ENCODE data around the gene ADNP2.

Gene ADNP2

GRCh38 chr18:80171054-80171872, 62.2 kb downstream of the ADNP2 start:
- FAIRE-seq, result no peak

DNA sequence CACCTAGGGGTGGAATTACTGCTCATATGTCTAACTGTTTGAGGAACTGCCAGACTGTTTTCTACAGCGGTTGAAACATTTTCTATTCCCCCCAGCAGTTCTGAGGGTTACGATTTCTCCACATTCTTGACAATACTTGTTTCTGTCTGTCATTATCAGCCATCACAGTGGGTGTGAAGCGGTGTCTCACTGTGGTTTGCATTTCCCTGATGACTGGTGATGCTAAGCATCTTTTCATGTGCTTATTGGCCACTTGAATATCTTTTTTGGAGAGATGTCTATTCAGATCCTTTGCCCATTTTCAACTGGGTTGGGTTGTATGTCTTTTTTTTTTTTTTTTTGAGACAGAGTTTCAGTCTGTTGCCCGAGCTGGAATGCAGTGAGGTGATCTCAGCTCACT, 63.0 kb downstream of the ADNP2 start:
- no peak for FAIRE-seq

GRCh38 chr18:80173060-80173459, 64.0 kb downstream of the ADNP2 start:
- FAIRE-seq, result no peak

GRCh38 chr18:80175451-80176204, 66.6 kb downstream of the ADNP2 start:
- no peak for FAIRE-seq

- no peak for FAIRE-seq
Measured at GRCh38 chr18:80176334-80177073, 67.4 kb downstream of the ADNP2 start.

DNA sequence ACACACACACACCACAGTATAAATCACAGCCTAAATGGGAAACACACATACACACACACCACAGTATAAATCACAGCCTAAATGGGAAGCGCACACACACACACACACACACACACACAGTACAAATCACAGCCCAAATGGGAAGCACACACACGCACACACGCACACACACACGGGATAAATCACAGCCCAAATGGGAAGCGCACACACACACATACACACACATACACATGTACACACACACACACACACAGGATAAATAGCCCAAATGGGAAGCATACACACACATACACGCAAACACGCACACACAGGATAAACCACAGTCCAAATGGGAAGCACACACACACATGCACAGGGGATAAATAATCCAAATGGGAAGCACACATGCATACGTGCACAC, 68.1 kb downstream of the ADNP2 start:
- FAIRE-seq, result no peak

DNA sequence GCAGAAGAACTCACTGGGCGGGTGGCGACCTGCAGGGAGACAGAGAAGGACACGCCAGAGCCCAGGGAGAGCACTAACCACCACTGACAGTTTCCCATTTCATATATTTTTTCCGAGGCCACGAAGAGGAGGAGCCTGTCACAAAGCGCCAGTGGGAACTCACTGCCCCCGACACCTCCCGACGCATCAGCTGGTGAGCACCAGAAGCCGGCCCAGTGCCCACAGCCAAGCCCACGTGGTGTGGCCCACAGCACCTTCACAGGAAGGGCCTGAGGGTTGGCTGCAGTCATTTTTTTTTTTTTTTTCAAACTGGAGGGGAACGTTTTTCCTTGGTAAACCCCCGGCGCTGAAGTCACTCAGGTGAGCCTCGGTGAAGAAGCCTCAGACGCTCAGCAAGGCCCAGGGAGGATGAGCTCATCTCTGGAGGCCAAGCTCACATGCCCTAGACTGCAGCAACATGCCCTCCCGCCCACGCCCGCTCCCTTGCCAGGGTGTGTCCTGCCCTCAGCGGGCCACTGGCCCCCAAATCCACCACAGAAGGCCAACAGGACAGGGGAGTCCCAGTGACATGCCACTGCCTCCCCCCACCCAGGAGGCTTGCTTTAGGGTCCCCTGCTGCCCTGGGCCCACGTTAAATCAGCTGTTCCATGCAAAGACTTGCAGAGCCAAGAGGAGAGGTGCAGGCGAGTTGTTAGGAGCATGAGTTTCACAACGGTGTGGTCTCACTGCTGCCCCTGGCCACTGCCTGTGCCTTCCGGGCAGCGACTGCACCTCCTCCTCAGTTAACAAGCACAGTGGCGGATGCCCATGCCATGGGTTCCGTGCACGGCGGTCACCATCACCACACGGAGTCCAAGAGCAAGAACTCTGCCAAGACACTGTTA, 70.1 kb downstream of the ADNP2 start:
- FAIRE-seq, result no peak

DNA sequence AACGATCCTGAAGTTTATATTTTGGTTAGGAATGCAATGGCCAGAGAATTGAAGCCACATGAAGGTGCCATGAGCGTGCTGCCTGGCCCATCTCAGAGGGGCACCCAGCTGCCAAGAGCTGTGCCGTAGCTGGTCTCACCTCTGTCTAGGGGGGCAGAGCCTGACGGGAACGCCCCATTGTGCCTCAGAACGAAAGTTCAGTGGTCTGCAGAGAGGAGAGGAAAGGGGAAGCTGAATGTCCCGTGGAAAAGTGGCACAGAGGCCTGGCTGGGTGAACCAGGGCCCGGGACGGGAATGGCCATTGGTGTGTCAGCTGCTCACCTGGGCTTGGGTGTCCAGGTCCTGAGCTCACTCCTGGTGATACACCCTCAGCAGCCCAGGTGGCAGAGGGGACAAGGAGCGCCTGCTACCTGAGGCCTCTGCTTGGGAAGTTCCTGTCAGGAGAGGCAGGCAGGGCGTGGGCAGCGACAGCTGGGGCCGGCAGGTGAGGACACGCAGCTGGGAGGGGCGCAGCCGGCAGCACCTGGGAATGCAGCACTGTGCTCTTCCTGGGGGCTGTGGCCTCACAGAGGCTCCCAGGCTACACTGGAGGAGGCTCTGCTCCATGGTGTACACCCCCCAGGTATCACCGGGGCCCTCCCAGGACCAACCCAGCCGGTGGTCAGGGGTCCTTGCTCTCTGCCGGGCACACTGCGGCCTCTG, 70.9 kb downstream of the ADNP2 start:
- no peak for FAIRE-seq

DNA sequence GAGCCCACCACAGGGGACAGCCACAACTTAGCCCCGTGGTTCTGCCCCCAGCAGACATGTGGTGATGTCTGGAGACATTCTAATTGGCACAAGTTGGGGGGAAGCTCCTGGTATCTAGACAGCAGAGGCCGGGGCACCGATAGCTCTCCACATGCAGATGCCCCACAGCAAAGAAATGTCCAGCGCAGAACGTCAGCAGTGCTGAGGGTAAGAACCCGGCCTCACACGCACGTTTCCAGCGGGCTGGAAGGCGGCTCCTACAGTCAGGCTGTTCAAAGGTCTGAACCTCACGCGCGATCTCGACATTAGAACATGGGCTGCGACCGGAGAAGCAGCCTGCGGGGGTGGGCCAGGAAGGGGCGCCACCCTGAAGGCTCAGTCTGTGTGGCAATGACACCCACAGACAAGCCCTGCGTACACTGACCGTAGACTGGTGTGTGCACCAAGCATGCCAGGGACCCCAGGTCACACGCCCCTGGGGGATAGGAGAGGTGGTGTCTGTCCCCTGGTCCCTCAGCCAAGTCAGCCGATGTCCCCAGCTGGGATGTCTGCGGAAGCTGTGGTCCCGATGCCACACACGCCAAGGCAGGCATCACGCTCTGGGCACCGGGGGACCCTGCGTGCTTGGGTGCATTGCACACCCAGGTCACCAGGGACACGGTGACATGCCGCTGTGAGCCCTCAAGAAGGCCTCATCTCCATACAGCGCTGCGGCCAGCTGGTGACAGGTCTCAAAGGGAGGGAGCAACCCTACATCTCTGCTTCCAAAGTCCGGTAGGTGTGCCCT, 71.9 kb downstream of the ADNP2 start:
- no peak for FAIRE-seq

DNA sequence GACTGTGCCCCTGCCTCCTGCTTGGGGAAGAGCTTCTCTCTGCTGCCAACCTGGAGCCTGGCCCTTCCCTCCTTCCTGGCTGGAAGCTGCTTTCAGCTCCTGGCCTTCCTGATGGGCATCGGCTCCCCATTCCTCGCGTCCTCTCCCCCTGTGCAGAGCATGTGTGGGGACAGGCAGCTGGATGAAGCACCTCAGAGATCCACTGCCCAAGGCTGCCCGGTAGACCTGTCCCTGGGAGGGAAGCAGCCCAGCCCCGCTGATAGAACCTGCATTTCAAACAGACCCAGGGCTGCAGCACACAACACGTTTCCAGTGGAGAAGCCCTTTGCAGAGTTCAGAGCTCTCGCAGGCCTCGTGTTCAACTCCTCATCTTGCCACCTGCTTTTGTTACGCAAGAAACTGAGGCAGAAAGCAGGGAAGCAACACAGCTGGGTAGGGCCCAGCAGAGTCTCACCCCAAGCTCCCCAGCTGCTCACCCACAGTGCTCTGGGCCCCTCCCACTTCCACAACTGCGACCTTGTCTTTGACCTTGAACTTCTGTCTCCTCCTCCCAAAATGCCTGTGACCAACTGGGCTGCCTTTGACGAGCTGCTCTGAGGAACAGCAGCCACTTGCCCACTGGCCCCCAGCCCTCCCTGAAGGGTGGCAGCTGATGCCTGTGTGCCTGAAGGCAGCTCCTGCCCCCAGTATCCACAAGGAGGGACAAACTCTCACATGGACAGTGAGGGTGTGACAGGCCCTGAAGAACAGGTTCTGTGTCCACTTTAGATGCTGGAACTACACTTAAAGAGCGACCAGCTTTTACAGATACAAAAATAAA, 72.8 kb downstream of the ADNP2 start:
- FAIRE-seq, result no peak

DNA sequence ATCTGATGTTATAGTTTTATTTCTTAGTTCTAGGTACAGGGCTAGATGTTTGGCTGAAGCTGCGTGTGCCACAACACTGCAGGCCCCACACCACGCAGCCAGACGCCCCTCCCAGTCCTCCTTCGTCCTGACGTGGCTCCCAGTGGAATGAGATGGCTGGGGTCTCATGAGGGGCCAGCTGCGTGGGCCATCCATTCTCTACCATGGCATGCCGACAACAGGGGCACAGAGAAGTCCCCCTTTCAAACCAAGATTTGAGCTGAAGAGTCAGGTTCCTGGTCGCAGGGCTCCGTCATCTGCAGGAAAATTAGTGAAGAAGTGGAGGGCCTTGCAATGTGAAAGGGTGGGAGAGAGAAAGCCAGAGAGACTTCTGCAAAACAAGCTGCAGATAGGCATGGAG, 73.8 kb downstream of the ADNP2 start:
- FAIRE-seq, result no peak

DNA sequence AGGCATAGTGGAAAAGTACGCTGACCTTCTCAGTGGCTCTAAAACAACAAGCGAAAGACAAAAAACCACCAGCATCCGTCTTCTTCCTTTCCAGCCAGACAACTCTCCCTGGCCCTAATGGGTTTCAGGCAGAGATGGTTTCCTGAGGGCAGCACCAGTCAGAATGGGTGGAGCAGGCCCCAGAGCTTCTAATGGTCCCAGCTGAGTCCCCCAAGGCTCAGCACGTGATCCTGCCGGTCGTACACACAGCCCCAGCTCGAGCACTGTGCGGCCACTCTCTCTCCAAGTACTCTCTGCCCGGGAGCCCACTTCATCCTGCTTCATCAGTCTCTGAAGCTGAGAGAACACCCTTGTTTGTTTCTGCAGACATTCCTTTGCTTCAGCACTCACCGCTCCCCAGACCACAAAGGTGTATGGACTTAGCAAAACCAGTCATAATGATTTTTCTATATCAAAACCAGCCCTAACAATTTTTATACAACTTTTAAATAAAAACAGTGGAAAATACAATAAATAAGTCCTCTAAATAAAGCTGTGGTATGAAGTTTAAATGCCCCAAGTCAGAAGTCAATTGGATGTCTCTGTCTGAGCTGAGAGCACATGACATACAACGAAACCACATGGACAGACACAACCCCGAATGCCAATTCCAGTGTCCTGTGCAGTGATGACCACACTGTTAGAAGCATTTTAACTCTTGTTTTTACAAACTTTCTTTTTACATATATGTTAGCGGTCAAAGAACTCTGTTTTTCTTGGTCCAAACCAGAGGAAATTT, 74.4 kb downstream of the ADNP2 start:
- FAIRE-seq, result no peak

- no peak for FAIRE-seq
Measured at GRCh38 chr18:80184243-80184772, 75.2 kb downstream of the ADNP2 start.

DNA sequence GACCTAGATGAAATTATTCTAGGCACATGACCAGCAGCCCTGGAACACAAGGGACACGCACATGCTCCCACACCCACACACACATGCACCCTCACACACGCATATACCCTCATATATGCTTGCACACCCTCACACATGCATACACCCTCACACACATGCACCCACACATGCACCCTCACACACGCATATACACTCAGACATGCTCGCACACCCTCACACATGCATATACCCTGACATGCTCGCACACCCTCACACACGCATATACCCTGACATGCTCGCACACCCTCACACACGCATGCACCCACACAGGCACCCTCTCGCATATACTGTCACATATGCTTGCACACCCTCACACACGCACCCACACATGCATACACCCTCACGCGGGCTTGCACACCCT, 76.5 kb downstream of the ADNP2 start:
- no peak for FAIRE-seq

GRCh38 chr18:80187956-80188642, 79.0 kb downstream of the ADNP2 start:
- FAIRE-seq, result no peak

DNA sequence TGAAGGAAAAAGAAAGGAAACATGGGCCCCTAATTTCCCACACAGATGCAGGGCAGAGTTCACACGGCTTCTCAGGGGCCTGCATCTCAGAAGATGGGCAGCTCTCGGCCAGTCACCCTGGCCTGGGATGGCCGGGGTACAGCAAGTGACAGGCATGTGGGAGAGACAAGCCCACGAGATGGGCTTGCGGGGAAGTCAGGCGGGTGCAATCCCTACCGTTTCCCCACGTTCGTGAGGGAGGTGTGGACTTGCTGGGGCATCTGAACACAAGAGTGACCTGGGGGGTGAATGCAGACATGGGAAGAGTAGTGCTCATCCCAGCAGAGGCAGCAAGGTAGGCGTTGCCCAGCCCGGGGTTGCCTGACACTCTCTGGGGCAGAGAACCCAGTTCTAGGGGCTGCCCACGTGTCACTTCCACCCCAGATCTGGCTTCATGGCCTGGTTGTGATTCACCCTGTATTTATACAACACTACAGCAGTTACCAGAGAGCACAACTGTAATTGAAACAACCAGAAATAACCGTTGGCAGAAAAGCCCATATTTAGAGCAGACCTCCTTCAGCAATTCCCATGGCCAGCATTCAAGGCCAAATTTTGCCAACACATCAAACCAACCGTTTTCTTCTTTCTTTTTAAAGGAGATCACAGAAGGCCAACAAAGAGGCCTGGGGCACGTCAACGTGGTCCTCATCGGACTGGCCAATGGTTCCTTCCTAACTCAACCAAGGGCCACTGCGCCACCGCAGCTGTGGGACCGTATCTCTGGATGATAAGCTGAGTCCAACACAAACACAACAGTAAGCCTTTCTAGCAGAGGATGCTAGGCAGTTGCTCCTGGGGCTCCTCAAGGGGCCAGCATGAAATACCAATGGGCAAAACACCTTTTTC, 79.8 kb downstream of the ADNP2 start:
- no peak for FAIRE-seq

DNA sequence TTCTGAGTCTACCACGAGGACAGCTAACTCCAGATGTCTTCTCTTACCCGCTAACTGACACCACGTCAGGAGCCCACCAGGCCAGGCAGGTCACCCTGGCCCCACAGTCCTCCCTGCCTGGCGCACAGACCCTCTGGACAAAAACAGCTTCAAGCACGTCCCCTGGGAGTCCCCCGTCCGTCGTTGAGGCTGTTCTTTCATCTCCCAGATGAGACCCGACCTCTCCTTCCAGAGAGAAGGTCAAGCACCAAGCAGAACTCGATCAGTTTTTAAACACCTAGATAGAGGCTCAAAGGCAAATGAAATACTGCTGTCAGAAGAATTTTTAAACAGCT, 80.4 kb downstream of the ADNP2 start:
- FAIRE-seq, result no peak

Data from colon (tissue), 2 donors.